GM18526 (cell line): ENCODE measurements around the gene DOCK7.

Source experiments
- POLR2A ChIP-seq: IDR thresholded peaks from 3 replicates; pipeline ENCODE4 v1.6.1; 2011; ENCODE audit not compliant: insufficient read length; ENCODE audit errors: extremely low read depth

DOCK7 gene

GRCh38 chr1:62712336-62713243, 24.4 kb upstream of the DOCK7 start:
- TF ChIP-seq POLR2A = no peak

GRCh38 chr1:62707744-62708120, 19.5 kb upstream of the DOCK7 start:
- TF ChIP-seq POLR2A = no peak

GRCh38 chr1:62706985-62707743, 19.0 kb upstream of the DOCK7 start:
- no peak for TF ChIP-seq POLR2A

- TF ChIP-seq POLR2A = no peak
Measured at GRCh38 chr1:62693123-62693522, 4.9 kb upstream of the DOCK7 start.

GRCh38 chr1:62691062-62691844, 3.1 kb upstream of the DOCK7 start:
- TF ChIP-seq POLR2A = no peak

GRCh38 chr1:62689524-62689923, 1.3 kb upstream of the DOCK7 start:
- TF ChIP-seq POLR2A = no peak

GRCh38 chr1:62688687-62689085, 500 bp upstream of the DOCK7 start:
- TF ChIP-seq POLR2A = no peak

- TF ChIP-seq POLR2A = no peak
Measured at GRCh38 chr1:62687421-62687902, 724 bp downstream of the DOCK7 start.

GRCh38 chr1:62686822-62687221, 1.4 kb downstream of the DOCK7 start:
- no peak for TF ChIP-seq POLR2A

- TF ChIP-seq POLR2A = no peak
Measured at GRCh38 chr1:62685431-62685859, 2.7 kb downstream of the DOCK7 start.

- TF ChIP-seq POLR2A = no peak
Measured at GRCh38 chr1:62682531-62682930, 5.7 kb downstream of the DOCK7 start.

GRCh38 chr1:62676611-62677356, 11.4 kb downstream of the DOCK7 start:
- no peak for TF ChIP-seq POLR2A

GRCh38 chr1:62673629-62674028, 14.6 kb downstream of the DOCK7 start:
- TF ChIP-seq POLR2A = no peak

- TF ChIP-seq POLR2A = no peak
Measured at GRCh38 chr1:62672029-62672428, 16.2 kb downstream of the DOCK7 start.

- no peak for TF ChIP-seq POLR2A
Measured at GRCh38 chr1:62654744-62655143, 33.4 kb downstream of the DOCK7 start.
